ENCODE results near the gene RAPH1.
"Not testable (repeated sequence)": the region's sequence is repeated elsewhere in the genome, so short reads cannot be mapped to it uniquely, and the experiment has no call there.

The RAPH1 gene

DNA sequence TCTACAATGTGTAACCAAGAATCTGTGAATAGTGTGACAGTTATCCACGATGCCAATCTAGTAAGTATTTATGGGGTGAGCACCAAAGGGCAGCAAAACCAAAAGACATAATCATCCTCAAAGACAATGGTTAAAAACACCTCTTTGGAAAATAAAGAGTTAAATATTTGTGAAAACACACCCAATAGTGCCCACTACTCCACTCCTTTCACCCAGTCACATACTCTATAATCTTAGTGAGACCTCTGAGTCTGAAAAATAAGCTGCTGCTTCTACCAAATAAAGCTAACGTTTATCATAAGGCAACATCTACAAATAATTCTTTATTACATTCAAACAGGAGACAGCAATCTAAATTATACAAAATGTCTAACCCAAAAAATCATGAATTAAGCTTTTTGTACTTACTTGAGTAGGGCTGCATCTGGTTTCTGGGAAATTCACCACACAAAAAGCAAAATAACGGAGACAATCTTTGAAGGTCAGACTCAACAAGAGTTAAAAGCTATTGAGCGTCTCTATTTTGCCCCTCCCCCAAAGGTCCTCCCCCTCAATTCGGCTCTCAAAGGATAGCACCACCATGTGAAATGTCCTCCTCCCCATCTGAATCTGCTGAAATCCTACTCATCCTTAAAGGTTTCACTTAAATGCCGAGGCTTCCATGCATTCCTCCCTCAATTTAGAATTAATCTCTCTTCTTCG lies 2.0 kb downstream of the RAPH1 start:
- Histone ChIP-seq H3K9me3 (ENCODE audit: control insufficient read depth, low read length) (peaks cover 5% of the 10 kb centered on the region), H3K4me1 (ENCODE audit: control insufficient read depth, insufficient read depth, low read length, poor library complexity, severe bottlenecking) (peaks cover 10% of the 10 kb centered on the region), H3K27ac (ENCODE audit: insufficient read depth, low read length, poor library complexity, severe bottlenecking) (no peak overlapping the region), H3K27me3 (replicated peaks; ENCODE audit: control insufficient read depth, insufficient read depth, low read length, poor library complexity, severe bottlenecking) (no peaks in the 10 kb centered on the region), H3K36me3 (ENCODE audit: control insufficient read depth, insufficient read depth, low read length) (no peaks in the 10 kb centered on the region), H3K4me3 (ENCODE audit: insufficient read depth, low read depth, low read length, poor library complexity, severe bottlenecking) (peak overlapping the region; percentile 34)
- DNase-seq, result no peak

DNA sequence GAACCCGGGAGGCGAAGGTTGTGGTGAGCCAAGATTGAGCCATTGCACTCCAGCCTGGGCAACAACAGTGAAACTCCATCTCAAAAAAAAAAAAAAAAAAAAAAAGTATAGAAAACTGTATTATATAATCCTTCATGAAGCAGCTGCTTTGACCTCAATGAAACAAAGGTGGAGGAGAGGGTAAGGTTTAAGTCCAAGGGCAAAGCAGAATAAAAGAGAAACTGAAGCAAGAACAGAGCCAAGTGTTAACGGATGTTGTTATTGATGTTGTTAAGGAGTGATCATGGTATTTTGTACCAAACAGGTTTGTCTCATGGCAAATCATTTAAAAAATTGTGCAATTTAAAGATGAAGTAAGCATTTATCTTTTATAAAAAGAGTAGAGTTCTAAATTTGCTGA lies 7.4 kb downstream of the RAPH1 start:
- Histone ChIP-seq H3K36me3 (ENCODE audit: control insufficient read depth, insufficient read depth, low read length) (no peaks in the 10 kb centered on the region), H3K9me3 (ENCODE audit: control insufficient read depth, low read length) (no peaks in the 10 kb centered on the region), H3K27ac (ENCODE audit: insufficient read depth, low read length, poor library complexity, severe bottlenecking) (no peak overlapping the region), H3K4me3 (ENCODE audit: insufficient read depth, low read depth, low read length, poor library complexity, severe bottlenecking) (no peak overlapping the region), H3K27me3 (replicated peaks; ENCODE audit: control insufficient read depth, insufficient read depth, low read length, poor library complexity, severe bottlenecking) (no peaks in the 10 kb centered on the region), H3K4me1 (ENCODE audit: control insufficient read depth, insufficient read depth, low read length, poor library complexity, severe bottlenecking) (no peaks in the 10 kb centered on the region)
- no peak for DNase-seq

DNA sequence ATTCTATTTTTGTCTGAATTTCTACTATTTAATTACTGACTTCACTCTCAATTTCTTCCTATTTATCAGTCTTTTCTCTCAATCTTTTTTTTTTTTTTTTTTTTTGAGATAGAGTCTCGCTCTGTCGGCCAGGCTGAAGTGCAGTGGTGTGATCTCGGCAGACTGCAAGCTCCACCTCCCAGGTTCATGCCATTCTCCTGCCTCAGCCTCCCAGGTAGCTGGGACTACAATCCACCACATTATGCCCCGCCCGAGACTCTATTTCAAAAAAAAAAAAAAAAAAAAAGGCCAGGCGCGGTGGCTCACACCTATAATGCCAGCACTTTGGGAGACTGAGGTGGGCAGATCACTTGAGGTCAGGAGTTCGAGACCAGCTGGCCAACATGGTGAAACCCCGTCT lies 21.8 kb downstream of the RAPH1 start:
- not testable (repeated sequence) for H3K4me1 ChIP-seq (ENCODE audit: control insufficient read depth, insufficient read depth, low read length, poor library complexity, severe bottlenecking)

DNA sequence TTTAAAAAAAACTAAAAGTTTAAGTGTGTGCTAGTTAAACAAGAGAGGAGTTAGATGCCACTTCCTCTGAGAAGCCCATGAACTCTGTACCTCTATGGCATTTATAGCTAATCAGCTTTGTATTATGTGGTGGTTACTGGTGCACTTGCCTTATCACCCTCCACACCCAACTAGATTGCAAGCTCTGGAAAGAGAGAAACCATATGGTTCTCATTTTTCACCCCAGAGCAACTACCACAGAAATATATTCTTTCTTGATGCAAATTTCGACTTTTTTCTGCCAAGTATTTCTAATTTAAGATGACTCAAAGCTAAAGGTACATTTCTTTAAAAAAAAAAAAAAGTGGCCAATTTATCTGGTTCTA lies 24.2 kb downstream of the RAPH1 start:
- Histone ChIP-seq H3K36me3 (ENCODE audit: control insufficient read depth, insufficient read depth, low read length) (no peaks in the 10 kb centered on the region), H3K4me1 (ENCODE audit: control insufficient read depth, insufficient read depth, low read length, poor library complexity, severe bottlenecking) (no peaks in the 10 kb centered on the region), H3K4me3 (ENCODE audit: insufficient read depth, low read depth, low read length, poor library complexity, severe bottlenecking) (no peak overlapping the region), H3K27ac (ENCODE audit: insufficient read depth, low read length, poor library complexity, severe bottlenecking) (no peak overlapping the region), H3K9me3 (ENCODE audit: control insufficient read depth, low read length) (no peaks in the 10 kb centered on the region), H3K27me3 (replicated peaks; ENCODE audit: control insufficient read depth, insufficient read depth, low read length, poor library complexity, severe bottlenecking) (no peaks in the 10 kb centered on the region)
- DNase-seq, result no peak

More for the DNA sequence above, 21.8 kb downstream of the RAPH1 start:
- not testable (repeated sequence) for H3K4me3 ChIP-seq (ENCODE audit: insufficient read depth, low read depth, low read length, poor library complexity, severe bottlenecking); H3K36me3 ChIP-seq (ENCODE audit: control insufficient read depth, insufficient read depth, low read length); H3K9me3 ChIP-seq (ENCODE audit: control insufficient read depth, low read length); DNase-seq; H3K27ac ChIP-seq (ENCODE audit: insufficient read depth, low read length, poor library complexity, severe bottlenecking); H3K27me3 ChIP-seq (replicated peaks; ENCODE audit: control insufficient read depth, insufficient read depth, low read length, poor library complexity, severe bottlenecking)

DNA sequence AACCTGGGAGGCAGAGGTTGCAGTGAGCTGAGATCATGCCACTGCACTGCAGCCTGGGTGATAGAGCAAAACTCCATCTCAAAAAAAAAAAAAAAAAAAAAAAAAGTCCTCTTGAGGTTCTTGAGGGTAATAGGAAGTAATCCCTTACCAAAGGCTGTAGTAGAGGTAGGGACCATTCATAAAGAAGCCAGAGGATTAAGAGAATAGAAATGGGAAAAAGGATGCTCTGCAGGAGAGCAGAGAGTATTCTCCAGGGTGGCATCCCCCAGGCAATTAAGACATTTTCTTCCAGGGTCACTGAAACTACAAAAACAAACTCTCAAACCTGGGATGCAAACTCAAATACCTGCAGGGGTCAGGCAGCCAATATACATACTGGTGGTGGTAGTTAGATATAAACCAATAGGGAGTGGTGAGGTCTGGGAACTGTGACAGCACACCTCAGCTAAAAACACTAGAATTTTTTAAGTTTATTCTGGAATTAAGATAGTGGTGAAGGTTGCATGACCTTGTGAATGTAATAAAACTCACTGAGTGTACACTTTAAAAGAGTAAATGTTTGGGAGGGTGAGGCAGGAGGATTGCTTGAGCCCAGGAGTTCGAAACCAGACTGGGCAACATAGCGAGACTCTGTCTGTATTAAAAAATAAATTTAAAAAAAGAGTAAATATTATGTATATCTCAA lies 24.7 kb downstream of the RAPH1 start:
- no peak for DNase-seq

DNA sequence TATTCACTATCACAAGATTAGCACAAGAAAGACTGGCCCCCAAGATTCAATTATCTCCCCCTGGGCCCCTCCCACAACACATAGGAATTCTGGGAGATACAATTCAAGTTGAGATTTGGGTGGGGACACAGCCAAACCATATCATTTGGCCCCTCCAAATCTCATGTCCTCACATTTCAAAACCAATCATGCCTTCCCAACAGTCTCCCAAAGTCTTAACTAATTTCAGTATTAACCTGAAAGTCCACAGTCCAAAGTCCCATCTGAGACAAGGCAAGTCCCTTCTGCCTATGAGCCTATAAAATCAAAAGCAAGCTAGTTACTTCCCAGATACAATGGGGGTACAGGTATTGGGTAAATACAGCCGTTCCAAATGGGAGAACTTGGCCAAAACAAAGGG lies 31.6 kb downstream of the RAPH1 start:
- H3K4me1 ChIP-seq (ENCODE audit: control insufficient read depth, insufficient read depth, low read length, poor library complexity, severe bottlenecking); H3K27ac ChIP-seq (ENCODE audit: insufficient read depth, low read length, poor library complexity, severe bottlenecking); H3K4me3 ChIP-seq (ENCODE audit: insufficient read depth, low read depth, low read length, poor library complexity, severe bottlenecking); H3K27me3 ChIP-seq (replicated peaks; ENCODE audit: control insufficient read depth, insufficient read depth, low read length, poor library complexity, severe bottlenecking); H3K36me3 ChIP-seq (ENCODE audit: control insufficient read depth, insufficient read depth, low read length); H3K9me3 ChIP-seq (ENCODE audit: control insufficient read depth, low read length); DNase-seq: not testable (repeated sequence)

More for the DNA sequence above, 24.7 kb downstream of the RAPH1 start:
- no peak overlapping the region for H3K27ac ChIP-seq (ENCODE audit: insufficient read depth, low read length, poor library complexity, severe bottlenecking)
- no peaks in the 10 kb centered on the region for H3K9me3 ChIP-seq (ENCODE audit: control insufficient read depth, low read length)
- no peak overlapping the region for H3K4me3 ChIP-seq (ENCODE audit: insufficient read depth, low read depth, low read length, poor library complexity, severe bottlenecking)
- H3K36me3 ChIP-seq (ENCODE audit: control insufficient read depth, insufficient read depth, low read length), result no peaks in the 10 kb centered on the region
- H3K27me3 ChIP-seq (replicated peaks; ENCODE audit: control insufficient read depth, insufficient read depth, low read length, poor library complexity, severe bottlenecking), result no peaks in the 10 kb centered on the region
- no peaks in the 10 kb centered on the region for H3K4me1 ChIP-seq (ENCODE audit: control insufficient read depth, insufficient read depth, low read length, poor library complexity, severe bottlenecking)

DNA sequence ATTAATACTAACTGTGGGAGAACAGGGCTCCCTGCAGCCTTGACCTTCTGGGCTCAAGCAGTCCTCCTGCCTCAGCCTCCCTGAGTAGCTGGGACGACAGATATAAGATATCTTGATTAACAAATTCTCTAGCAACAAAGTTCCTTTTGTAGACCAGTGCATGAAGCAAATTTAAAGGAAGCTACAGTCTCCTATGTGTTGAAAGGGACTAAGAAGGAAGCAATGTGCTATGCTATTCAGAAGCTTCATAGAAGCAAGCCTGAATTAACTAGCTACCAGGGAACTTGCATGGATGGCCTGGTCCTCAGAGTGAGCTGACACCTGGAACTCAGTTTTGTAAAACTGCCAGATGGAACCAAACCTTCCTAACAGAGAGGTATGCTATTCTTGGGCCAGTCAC lies 33.2 kb downstream of the RAPH1 start:
- H3K36me3 ChIP-seq (ENCODE audit: control insufficient read depth, insufficient read depth, low read length), result no peaks in the 10 kb centered on the region
- DNase-seq, result no peak
- H3K27me3 ChIP-seq (replicated peaks; ENCODE audit: control insufficient read depth, insufficient read depth, low read length, poor library complexity, severe bottlenecking), result no peaks in the 10 kb centered on the region
- no peak overlapping the region for H3K4me3 ChIP-seq (ENCODE audit: insufficient read depth, low read depth, low read length, poor library complexity, severe bottlenecking)
- no peaks in the 10 kb centered on the region for H3K9me3 ChIP-seq (ENCODE audit: control insufficient read depth, low read length)
- H3K4me1 ChIP-seq (ENCODE audit: control insufficient read depth, insufficient read depth, low read length, poor library complexity, severe bottlenecking), result no peaks in the 10 kb centered on the region
- no peak overlapping the region for H3K27ac ChIP-seq (ENCODE audit: insufficient read depth, low read length, poor library complexity, severe bottlenecking)

DNA sequence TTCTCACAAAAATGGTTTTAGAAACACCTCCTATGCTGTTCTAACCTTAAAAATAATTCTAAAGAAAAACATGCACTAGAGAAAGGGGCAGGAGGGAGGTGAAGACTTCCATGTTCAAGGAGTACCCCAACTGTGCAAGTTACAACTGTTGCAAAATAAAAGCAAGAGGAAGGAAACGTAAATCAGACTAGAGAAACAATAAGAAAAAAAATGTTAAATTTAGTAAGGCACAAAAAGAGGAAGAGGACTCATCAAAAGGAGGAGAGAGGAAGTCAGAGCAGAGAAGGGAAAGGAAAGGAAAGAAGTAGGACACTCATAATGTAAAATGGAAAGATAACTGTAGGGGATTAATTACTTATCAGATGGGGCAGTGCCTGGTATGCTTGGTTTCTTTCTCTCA lies 34.1 kb downstream of the RAPH1 start:
- H3K4me3 ChIP-seq (ENCODE audit: insufficient read depth, low read depth, low read length, poor library complexity, severe bottlenecking), result no peak overlapping the region

DNA sequence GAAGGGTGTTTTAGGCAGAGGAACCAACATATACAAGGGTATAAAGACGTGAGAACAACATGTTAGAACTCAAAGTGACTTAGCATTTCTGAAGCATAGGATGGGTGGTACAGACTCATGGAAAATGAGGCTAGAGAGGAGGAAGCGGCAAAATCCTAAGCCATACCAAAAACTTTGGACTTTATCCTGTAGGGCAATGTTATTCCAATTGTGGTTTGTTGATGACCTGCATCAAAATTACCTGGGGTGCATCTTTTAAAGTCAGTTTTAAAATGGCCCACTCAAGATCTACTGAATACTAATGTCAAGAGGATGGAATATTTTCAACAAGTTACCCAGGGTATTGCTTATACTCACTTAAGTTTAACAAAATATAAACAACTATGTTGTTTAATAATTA lies 34.8 kb downstream of the RAPH1 start:
- no peak for DNase-seq
- Histone ChIP-seq H3K9me3 (ENCODE audit: control insufficient read depth, low read length) (no peaks in the 10 kb centered on the region), H3K36me3 (ENCODE audit: control insufficient read depth, insufficient read depth, low read length) (no peaks in the 10 kb centered on the region), H3K27me3 (replicated peaks; ENCODE audit: control insufficient read depth, insufficient read depth, low read length, poor library complexity, severe bottlenecking) (no peaks in the 10 kb centered on the region), H3K4me1 (ENCODE audit: control insufficient read depth, insufficient read depth, low read length, poor library complexity, severe bottlenecking) (no peaks in the 10 kb centered on the region), H3K4me3 (ENCODE audit: insufficient read depth, low read depth, low read length, poor library complexity, severe bottlenecking) (no peak overlapping the region), H3K27ac (ENCODE audit: insufficient read depth, low read length, poor library complexity, severe bottlenecking) (no peak overlapping the region)

More for the DNA sequence above, 34.1 kb downstream of the RAPH1 start:
- Histone ChIP-seq H3K9me3 (ENCODE audit: control insufficient read depth, low read length) (no peaks in the 10 kb centered on the region), H3K4me1 (ENCODE audit: control insufficient read depth, insufficient read depth, low read length, poor library complexity, severe bottlenecking) (no peaks in the 10 kb centered on the region), H3K36me3 (ENCODE audit: control insufficient read depth, insufficient read depth, low read length) (no peaks in the 10 kb centered on the region), H3K27ac (ENCODE audit: insufficient read depth, low read length, poor library complexity, severe bottlenecking) (no peak overlapping the region), H3K27me3 (replicated peaks; ENCODE audit: control insufficient read depth, insufficient read depth, low read length, poor library complexity, severe bottlenecking) (no peaks in the 10 kb centered on the region)
- DNase-seq, result no peak

DNA sequence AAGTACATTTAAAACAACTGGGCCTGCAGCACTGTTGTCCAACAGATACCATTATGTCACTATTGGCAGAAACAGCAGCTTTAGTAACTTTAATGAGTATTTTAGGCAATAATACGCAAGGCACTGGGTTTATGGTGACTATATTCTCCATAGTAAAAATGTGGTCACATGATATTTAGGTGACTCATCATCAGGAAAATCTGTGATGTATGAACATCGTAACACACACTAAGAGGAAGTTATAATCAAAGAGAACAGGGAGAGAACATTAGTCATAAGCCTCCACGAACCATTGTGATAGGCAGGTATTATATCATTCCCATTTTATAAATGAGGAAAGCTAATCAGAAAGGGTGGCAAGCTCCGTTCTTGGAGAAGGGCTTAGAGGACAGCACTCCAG lies 36.9 kb downstream of the RAPH1 start:
- Histone ChIP-seq H3K36me3 (ENCODE audit: control insufficient read depth, insufficient read depth, low read length) (no peaks in the 10 kb centered on the region), H3K4me1 (ENCODE audit: control insufficient read depth, insufficient read depth, low read length, poor library complexity, severe bottlenecking) (no peaks in the 10 kb centered on the region), H3K4me3 (ENCODE audit: insufficient read depth, low read depth, low read length, poor library complexity, severe bottlenecking) (no peak overlapping the region), H3K27ac (ENCODE audit: insufficient read depth, low read length, poor library complexity, severe bottlenecking) (no peak overlapping the region), H3K27me3 (replicated peaks; ENCODE audit: control insufficient read depth, insufficient read depth, low read length, poor library complexity, severe bottlenecking) (no peaks in the 10 kb centered on the region), H3K9me3 (ENCODE audit: control insufficient read depth, low read length) (no peaks in the 10 kb centered on the region)
- no peak for DNase-seq
